Esophagus (tissue), 2 donors: Measurements from ENCODE around the gene OR5M11. TPM values are rescaled to one million over a fixed set of nuclear protein-coding genes. Genes with fewer than 3 reads are reported as not detected.

Source experiments
- H3K27ac ChIP-seq, 2 donors: one replicate each; pipeline ENCODE4 v1.5.1; 2013; ENCODE audit warnings: low read depth in 2 of 2, mild to moderate bottlenecking in 2 of 2, inconsistent platforms in 1 of 2, low read length in 1 of 2, moderate library complexity in 1 of 2
- H3K27me3 ChIP-seq, 2 donors: one replicate each; pipeline ENCODE4 v1.6.1; 2013; ENCODE audit warnings: low read length in 2 of 2, control low read depth in 1 of 2, mild to moderate bottlenecking in 1 of 2; ENCODE audit not compliant: insufficient read depth in 2 of 2, control insufficient read depth in 1 of 2
- H3K36me3 ChIP-seq, 2 donors: one replicate each; pipeline ENCODE4 v1.6.1; 2013; ENCODE audit warnings: low read length in 1 of 2; ENCODE audit not compliant: control insufficient read depth in 2 of 2, insufficient read depth in 2 of 2
- H3K4me1 ChIP-seq, 2 donors: one replicate each; pipeline ENCODE4 v1.6.1; 2013; ENCODE audit warnings: low read length in 1 of 2; ENCODE audit not compliant: control insufficient read depth in 2 of 2, insufficient read depth in 2 of 2
- H3K4me3 ChIP-seq, 2 donors: one replicate each; pipeline ENCODE4 v1.5.1; 2013; ENCODE audit warnings: low read length in 2 of 2, mild to moderate bottlenecking in 2 of 2, low read depth in 1 of 2, moderate library complexity in 1 of 2
- H3K9me3 ChIP-seq, 2 donors: one replicate each; pipeline ENCODE4 v1.6.1; 2013; ENCODE audit warnings: mild to moderate bottlenecking in 2 of 2, low read depth in 1 of 2, low read length in 1 of 2, moderate library complexity in 1 of 2; ENCODE audit not compliant: control insufficient read depth in 2 of 2, insufficient read depth in 1 of 2
- WGBS, 2 donors: extraction: QIAGEN DNeasy Blood & Tissue Kit; methylation state at CpG; one replicate each; pipeline ENCODE4 v1.1.7; 2013; 5-methylcytosine and 5-hydroxymethylcytosine counted together
- polyA plus RNA-seq, 2 donors: library from polyadenylated mRNA; stranded (reverse); fragments of 200-250 nt; gene quantifications; one replicate each; pipeline ENCODE4 v1.2.3, GENCODE V29; 2013
- donor health status: healthy with polysubstance abuse.
- donor health status: Bipolar disorder and iron deficiency.

The OR5M11 gene
- polyA plus RNA-seq, 2 donors, result not detected

DNA sequence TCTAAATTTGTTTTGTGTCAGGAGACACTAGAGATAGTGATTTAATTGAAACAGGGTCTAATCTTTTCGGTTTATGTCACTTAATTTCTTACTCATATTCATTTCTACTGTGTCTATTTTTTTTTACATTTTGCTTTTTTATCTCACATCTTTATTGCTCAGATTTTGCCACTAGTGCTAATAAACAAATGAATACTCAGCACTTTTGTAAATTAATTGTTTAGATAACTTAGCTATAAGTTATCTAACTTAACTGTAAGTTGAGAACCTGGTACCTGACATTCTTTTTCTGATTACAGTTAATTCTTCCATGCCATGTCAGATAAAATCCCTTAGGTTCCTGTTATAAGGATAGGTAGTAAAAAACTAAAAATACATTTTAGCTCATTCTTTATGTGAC lies 29.8 kb downstream of the OR5M11 start:
- Histone ChIP-seq H3K4me3 (no peak overlapping the region), H3K36me3 (no peaks in the 10 kb centered on the region), H3K27ac (no peak overlapping the region), H3K9me3 (no peaks in the 10 kb centered on the region), H3K4me1 (no peaks in the 10 kb centered on the region), H3K27me3 (no peaks in the 10 kb centered on the region)
- 78 to 86% methylated on average over 1 of the region's 1 CpG for WGBS, 2 donors

DNA sequence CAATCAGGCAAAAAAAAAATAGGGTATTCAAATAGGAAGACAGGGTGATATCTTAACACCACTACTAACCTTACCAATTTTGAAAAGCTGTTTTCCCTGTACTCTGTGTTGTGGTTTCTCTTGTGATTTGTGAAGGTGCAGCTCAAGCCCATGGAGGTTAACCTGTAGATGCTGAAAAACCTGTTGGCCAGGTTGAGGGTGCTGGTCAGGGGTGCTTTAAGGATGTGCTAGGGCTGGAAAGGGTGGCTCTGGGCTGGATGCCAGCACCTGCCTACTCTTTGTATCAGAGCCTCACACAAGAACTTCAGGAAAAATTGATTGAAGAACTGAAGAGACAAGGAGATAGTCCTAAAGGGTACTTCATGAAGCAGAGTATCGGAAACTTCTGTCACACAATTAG lies 33.6 kb downstream of the OR5M11 start:
- no peaks in the 10 kb centered on the region for H3K4me1 ChIP-seq
- no peak overlapping the region for H3K27ac ChIP-seq
- H3K36me3 ChIP-seq, result no peaks in the 10 kb centered on the region
- H3K9me3 ChIP-seq, result no peaks in the 10 kb centered on the region
- H3K27me3 ChIP-seq, result no peaks in the 10 kb centered on the region
- 86 to 100% methylated on average over 1 of the region's 1 CpG for WGBS, 2 donors
- H3K4me3 ChIP-seq, result no peak overlapping the region

DNA sequence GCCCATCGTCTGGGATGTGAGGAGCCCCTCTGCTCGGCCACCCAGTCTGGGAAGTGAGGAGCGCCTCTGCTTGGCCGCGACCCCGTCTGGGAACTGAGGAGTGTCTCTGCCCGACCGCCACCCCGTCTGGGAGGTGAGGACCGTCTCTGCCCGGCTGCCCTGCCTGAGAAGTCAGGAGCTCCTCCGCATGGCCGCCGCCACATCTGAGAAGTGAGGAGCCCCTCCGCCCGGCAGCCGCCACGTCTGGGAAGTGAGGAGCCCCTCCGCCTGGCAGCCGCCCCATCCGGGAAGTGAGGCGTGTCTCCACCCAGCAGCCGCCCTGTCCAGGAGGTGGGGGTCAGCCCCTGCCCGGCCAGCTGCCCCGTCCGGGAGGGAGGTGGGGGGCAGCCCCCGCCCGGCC lies 46.0 kb downstream of the OR5M11 start:
- 96% methylated on average over 27 to 28 of the region's 28 CpGs for WGBS, 2 donors
- Histone ChIP-seq H3K9me3 (peaks cover 0 to 5% of the 10 kb centered on the region in 2 donors), H3K36me3 (no peaks in the 10 kb centered on the region), H3K4me3 (no peak overlapping the region), H3K27ac (no peak overlapping the region), H3K4me1 (no peaks in the 10 kb centered on the region), H3K27me3 (no peaks in the 10 kb centered on the region)

DNA sequence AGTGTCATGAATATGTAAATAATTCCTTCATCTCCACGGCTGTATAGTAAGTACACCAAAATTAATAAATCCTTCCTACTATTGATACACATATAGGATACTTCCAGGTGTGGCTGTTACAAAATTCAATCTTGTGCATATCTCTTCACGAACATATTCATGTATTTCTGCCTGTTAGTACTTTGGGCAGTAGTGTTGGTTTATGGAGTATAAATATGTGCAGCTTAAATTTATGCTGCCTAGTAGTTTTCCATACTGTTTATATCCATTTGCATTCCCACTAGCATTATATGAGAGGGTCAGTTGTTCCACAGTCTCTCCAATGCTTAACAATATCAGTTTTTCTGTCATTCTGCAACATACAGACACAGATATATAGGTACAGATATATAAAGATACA lies 47.9 kb downstream of the OR5M11 start:
- Histone ChIP-seq H3K4me1 (no peaks in the 10 kb centered on the region), H3K4me3 (no peak overlapping the region), H3K9me3 (peaks cover 0 to 5% of the 10 kb centered on the region in 2 donors), H3K27ac (no peak overlapping the region), H3K27me3 (no peaks in the 10 kb centered on the region), H3K36me3 (no peaks in the 10 kb centered on the region)
- WGBS, 2 donors, result 80 to 83% methylated on average over 2 of the region's 2 CpGs

Other genes starting within 250 kb of the OR5M11 start
- gene OR8K3, start 228.1 kb downstream of the OR5M11 start, polyA plus RNA-seq, result not detected
- not detected for gene OR8K1, start 197.2 kb downstream of the OR5M11 start, polyA plus RNA-seq
- gene OR8J1, start 189.0 kb downstream of the OR5M11 start, polyA plus RNA-seq, result not detected
- gene OR8U1, start 167.6 kb downstream of the OR5M11 start, polyA plus RNA-seq, result not detected
- gene OR5AL1, start 130.6 kb downstream of the OR5M11 start, polyA plus RNA-seq, result not detected
- gene OR5M3, start 69.9 kb downstream of the OR5M11 start, polyA plus RNA-seq, result not detected
- gene OR5M8, start 51.9 kb downstream of the OR5M11 start, polyA plus RNA-seq, result not detected
- not detected for gene OR5M10, start 34.5 kb upstream of the OR5M11 start, polyA plus RNA-seq
- gene OR5M1, start 71.6 kb upstream of the OR5M11 start, polyA plus RNA-seq, result not detected
- gene OR5AP2, start 99.2 kb upstream of the OR5M11 start, polyA plus RNA-seq, result not detected
- not detected for gene OR5AR1, start 120.4 kb upstream of the OR5M11 start, polyA plus RNA-seq
- not detected for gene OR9G1, start 155.8 kb upstream of the OR5M11 start, polyA plus RNA-seq
- gene OR9G4, start 205.4 kb upstream of the OR5M11 start, polyA plus RNA-seq, result not detected